HG02678 (cell line): Measurements from ENCODE around the gene TRRAP.
"Not testable (repeated sequence)": the region's sequence is repeated elsewhere in the genome, so short reads cannot be mapped to it uniquely, and the experiment has no call there.

Experiments
- ATAC-seq: cut with Tn5 transposase; IDR thresholded peaks from one replicate; pipeline ENCODE4 v1.9.1; 2021; ENCODE audit warnings: mild to moderate bottlenecking, moderate library complexity; ENCODE audit not compliant: unreplicated experiment

The TRRAP gene

DNA sequence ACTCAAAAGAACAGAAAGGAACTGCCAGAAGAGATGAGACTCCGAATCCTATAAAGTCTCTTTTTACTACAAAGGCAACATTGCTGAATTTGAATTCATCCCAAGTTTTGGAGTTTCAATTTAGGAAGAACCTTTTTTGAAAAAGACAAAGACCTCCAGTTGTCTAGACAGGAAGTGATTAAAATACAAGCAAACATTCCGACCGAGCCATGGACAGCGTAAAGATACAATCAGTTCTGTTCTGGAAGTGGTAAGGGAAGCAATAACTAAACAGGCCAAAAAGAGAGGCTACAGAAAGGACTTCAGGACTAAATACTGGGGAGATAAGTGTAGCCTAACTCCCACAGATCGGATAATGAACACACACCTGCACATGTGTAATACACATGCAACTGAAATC is 164.6 kb downstream of the TRRAP start:
- no peak for ATAC-seq

DNA sequence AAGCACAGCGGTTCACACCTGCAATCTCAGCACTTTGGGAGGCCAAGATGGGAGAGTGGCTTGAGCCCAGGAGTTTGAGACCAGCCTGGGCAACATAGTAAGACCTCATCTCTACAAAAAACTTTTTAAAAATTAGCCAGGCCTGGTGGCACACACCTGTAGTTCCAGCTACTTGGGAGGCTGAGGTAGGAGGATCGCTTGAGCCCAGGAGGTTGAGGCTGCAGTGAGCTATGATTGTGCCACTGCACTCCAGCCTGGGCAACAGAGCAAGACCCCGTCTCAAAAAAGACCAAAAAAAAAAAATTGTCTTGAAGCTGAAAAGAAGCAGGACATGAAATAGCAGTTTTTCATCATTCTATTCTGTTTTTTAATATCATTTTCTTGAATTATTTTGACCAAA is 166.5 kb downstream of the TRRAP start:
- not testable (repeated sequence) for ATAC-seq

DNA sequence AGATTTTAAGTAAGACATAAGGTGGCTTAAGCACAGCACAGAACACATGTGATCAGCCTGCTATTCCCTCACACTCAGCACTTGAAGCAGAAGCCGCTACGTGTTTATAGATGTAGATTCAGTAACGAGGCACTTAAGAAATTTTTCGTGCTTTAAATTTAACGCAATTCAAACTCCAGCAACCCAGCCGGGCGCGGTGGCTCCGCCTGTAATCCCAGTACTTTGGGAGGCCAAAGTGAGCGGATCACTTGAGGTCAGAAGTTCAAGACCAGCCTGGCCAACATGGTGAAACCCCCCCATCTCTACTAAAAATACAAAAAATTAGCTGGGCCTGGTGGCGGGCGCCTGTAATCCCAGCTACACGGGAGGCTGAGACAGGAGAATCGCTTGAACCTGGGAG is 167.9 kb downstream of the TRRAP start:
- not testable (repeated sequence) for ATAC-seq

DNA sequence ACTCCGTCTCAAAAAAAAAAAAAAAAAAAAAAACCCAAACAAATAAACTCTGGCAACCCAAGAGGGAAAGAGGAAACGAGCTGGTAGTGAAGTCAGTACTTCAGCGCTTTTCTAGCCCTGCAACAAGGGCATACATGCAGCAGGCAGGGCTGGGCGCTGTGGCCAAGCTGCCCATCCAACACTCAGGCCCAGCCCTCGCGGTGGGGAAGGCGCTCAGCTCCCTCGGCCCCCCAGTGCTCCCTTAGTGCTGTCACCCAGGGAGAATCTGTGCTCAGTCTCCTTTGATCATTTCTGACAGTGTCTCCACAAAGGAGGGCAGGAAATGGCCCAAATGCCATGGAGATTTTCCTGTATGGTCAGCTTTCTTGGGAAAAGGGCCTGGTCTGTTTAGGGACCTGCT is 168.4 kb downstream of the TRRAP start:
- ATAC-seq, result no peak

DNA sequence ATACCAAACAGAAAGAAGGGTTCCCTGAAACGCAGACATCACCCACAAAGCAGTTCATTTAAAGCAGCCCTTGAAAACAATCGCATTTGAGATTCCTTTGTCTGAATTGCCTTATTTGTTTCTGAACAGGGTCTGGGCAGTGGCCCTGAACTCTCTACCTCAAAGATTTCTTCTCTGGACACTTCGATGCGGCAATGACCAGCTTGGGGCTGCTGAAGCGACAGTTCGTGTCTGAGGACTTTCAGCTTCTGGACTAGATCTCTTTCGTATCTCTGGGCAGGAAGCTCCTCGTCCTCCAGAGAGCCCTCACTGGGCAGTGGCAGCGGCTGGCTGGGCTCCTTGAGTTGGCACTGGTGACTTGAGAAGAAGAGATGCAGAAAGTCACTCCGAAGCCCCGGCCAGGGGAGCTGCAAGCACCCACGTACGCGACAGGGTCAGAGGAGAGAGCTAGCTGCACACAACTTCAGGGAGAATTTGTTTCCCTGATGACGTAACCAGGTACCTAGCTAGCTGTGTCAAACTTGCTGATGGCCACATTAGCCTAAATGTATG is 169.3 kb downstream of the TRRAP start:
- ATAC-seq, result no peak

DNA sequence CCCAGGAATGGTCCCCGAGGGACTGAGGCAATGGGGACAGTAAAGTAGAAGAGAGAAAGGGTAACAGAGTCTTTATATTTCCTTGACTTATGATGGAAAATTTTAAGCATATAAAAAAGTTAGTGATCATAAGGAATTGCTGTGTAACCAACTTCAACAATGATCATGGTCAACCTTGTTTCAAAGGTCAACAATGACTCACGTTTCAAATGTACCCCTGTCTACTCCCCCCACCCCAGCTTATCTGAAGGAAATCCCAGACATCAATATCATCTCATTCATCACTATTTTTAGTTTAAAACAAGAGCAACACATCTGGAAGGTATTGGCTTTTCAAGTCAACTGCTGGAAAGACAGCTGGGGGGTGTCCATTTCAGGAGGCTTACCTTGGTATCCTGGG is 172.6 kb downstream of the TRRAP start:
- no peak for ATAC-seq

DNA sequence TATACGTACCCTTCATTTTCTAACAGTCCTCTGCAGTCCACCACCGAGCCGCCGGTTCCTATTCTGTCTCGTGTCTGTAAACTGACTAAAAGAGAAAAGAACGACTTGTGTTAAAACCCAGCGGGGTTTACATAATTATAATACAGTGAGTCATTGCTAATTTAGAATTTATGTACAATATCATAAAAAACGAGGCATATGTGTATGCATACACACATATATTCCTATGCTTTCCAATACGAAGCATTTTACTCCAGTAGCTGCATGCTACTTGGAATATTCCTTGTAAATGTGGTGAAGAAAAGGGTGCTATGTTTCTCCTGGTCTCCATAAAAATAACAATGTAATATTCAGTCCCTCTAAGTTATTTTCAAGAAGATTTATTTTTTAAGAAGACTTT is 176.4 kb downstream of the TRRAP start:
- no peak for ATAC-seq

DNA sequence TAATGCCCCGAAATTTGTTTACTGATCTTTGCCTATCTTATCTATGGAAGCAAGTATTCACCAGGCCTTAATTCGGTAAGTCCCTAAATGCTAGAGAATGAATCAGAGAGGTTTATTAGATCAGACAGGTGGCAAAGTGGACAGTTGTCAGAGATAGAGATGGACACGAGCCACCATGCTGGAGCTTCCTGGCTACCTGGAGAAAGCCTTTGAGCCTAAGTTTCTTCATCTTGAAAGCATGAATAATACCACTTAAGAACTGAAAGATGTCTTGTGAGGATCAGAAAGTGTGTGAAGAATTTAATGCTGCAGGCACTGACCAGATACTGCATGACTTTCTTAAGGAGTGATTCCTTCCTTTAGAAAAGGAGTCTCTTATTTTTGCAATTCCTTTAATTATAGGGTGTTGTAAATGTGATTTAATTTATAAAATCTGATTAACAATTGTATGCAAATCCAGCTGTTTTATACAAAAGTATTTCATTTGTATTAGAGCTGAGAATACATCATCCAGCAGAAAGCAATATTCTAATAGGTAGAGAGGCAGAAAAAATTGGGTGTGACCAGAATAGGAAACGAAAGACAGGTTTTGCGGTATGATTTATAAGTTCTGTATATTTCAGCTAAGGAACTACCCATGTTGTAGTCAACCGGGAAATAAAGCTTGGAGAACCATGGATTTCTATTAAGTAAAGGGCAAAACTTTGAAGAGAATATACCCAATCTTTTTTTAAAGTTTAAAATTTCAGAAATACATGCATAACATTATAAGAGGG is 182.9 kb downstream of the TRRAP start:
- ATAC-seq, result no peak
